Activated CD4-positive, alpha-beta T cell treated with anti-CD3 and anti-CD28 coated beads, Interleukin-2, amount 10 ng/mL, durations not matched to agents 7 days and 5 days (primary cell): ENCODE data around the gene TBC1D14. TPM values are rescaled to one million over a fixed set of nuclear protein-coding genes. Genes with fewer than 3 reads are reported as not detected.

ENCODE experiments used
- CTCF ChIA-PET: fragments of 350-600 bp; sonication (Branson Sonifier 250); formaldehyde crosslinking; loops from one replicate; lab custom pipeline; 2021; ENCODE audit warnings: antibody characterized with exemption; lab: Charles Lee
- POLR2A ChIA-PET: fragments of 350-600 bp; sonication (Branson Sonifier 250); formaldehyde crosslinking; loops from one replicate; lab custom pipeline; 2021; ENCODE audit warnings: antibody characterized with exemption; lab: Charles Lee
- DNase-seq: peaks from one replicate; pipeline ENCODE4 v3.0.0-alpha.2; 2020
- H3K27ac Mint-ChIP-seq: one replicate; pipeline ENCODE4 v1.8.0; 2021; ENCODE audit warnings: mild to moderate bottlenecking, moderate library complexity, mixed read lengths
- H3K27me3 Mint-ChIP-seq: one replicate; pipeline ENCODE4 v1.8.0; 2021; ENCODE audit warnings: mixed read lengths
- H3K36me3 Mint-ChIP-seq: one replicate; pipeline ENCODE4 v1.8.0; 2021; ENCODE audit warnings: low read depth, mixed read lengths
- H3K4me1 Mint-ChIP-seq: one replicate; pipeline ENCODE4 v1.8.0; 2021; ENCODE audit warnings: mixed read lengths
- H3K4me3 Mint-ChIP-seq: one replicate; pipeline ENCODE4 v1.8.0; 2021; ENCODE audit warnings: mild to moderate bottlenecking, moderate library complexity, mixed read lengths
- H3K9me3 Mint-ChIP-seq: one replicate; pipeline ENCODE4 v1.8.0; 2021; ENCODE audit warnings: mixed read lengths
- total RNA-seq, 2 experiments: library from RNA; stranded (reverse); gene quantifications; one replicate each; pipeline ENCODE4 v1.2.3, GENCODE V29; 2021

Gene TBC1D14
- total RNA-seq, 2 experiments from 2014 or later = 50.1 to 50.2 TPM

- Mint-ChIP-seq H3K27me3 (no peaks in the 10 kb centered on the region), H3K9me3 (no peaks in the 10 kb centered on the region), H3K4me3 (no peak overlapping the region), H3K36me3 (peaks cover 14% of the 10 kb centered on the region), H3K27ac (no peak overlapping the region), H3K4me1 (peaks cover 1% of the 10 kb centered on the region)
- ChIA-PET POLR2A (no interaction called here), CTCF (no interaction called here)
- no peak for DNase-seq
Observed at GRCh38 chr4:7019367-7019766, 109.7 kb downstream of the TBC1D14 start.

DNA sequence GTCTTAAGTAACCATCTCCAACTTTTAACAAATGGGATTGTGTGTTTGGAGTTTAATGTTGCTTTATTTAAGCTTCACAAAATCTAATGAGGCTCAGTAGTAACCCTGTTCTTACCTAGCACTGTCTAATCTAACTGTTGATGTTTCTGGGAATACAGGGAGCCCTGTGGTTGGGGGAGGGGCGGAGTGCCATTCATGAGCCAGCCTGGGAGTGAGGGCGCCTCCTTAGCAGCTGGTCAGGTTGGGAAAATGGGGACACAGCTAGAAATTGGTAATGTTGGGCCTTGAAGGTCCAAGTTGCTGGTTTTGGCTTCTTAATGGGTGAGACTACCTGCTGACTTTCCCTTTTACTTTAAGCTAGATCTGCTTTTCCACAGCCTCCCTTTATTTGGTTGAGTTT is 110.7 kb downstream of the TBC1D14 start:
- Mint-ChIP-seq H3K4me1 (no peaks in the 10 kb centered on the region), H3K27me3 (no peaks in the 10 kb centered on the region), H3K9me3 (no peaks in the 10 kb centered on the region), H3K36me3 (peaks cover 8% of the 10 kb centered on the region), H3K4me3 (no peak overlapping the region), H3K27ac (no peak overlapping the region)
- ChIA-PET CTCF (interaction anchor here (1.2 kb wide), 1 partner anchor 36 kb away, joined by 4 read pairs; no protein-coding TSS in a partner anchor), POLR2A (no interaction called here)
- DNase-seq = no peak

GRCh38 chr4:7020856-7021255 is 111.2 kb downstream of the TBC1D14 start:
- no peak overlapping the region for H3K27ac Mint-ChIP-seq
- H3K36me3 Mint-ChIP-seq = peaks cover 6% of the 10 kb centered on the region
- ChIA-PET POLR2A (no interaction called here), CTCF (interaction anchor here (1.2 kb wide), 1 partner anchor 35 kb away, joined by 4 read pairs; no protein-coding TSS in a partner anchor)
- no peaks in the 10 kb centered on the region for H3K27me3 Mint-ChIP-seq
- H3K9me3 Mint-ChIP-seq = no peaks in the 10 kb centered on the region
- DNase-seq = no peak
- no peak overlapping the region for H3K4me3 Mint-ChIP-seq
- no peaks in the 10 kb centered on the region for H3K4me1 Mint-ChIP-seq

DNA sequence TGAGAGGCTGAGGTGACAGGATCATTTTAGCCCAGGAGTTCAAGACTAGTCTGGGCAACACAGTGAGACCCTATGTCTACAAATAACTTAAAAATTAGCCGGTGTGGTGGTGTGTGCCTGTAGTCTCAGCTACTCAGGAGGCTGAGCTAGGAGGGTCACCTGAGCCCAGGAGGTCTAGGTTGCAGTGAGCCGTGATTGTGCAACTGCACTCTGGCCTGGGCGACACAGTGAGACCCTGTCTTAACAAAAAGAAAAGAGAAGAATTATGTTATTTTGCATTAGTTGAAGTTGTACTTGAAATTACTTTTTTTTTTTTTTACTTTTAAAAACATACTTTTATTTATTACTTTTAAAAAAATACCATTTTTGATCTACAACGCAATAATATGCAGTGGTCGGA is 111.7 kb downstream of the TBC1D14 start:
- no peaks in the 10 kb centered on the region for H3K4me1 Mint-ChIP-seq
- DNase-seq = no peak
- no peaks in the 10 kb centered on the region for H3K27me3 Mint-ChIP-seq
- H3K36me3 Mint-ChIP-seq = peaks cover 9% of the 10 kb centered on the region
- H3K27ac Mint-ChIP-seq = no peak overlapping the region
- CTCF ChIA-PET = interaction anchor here (1.2 kb wide), 2 partner anchors 17 to 34 kb away, joined by 3 to 4 read pairs; no protein-coding TSS in a partner anchor
- POLR2A ChIA-PET = no interaction called here
- H3K9me3 Mint-ChIP-seq = no peaks in the 10 kb centered on the region
- H3K4me3 Mint-ChIP-seq = no peak overlapping the region

GRCh38 chr4:7021930-7022664 is 112.5 kb downstream of the TBC1D14 start:
- no peak overlapping the region for H3K27ac Mint-ChIP-seq
- H3K36me3 Mint-ChIP-seq = peaks cover 10% of the 10 kb centered on the region
- H3K4me1 Mint-ChIP-seq = no peaks in the 10 kb centered on the region
- no peak overlapping the region for H3K4me3 Mint-ChIP-seq
- no peaks in the 10 kb centered on the region for H3K9me3 Mint-ChIP-seq
- H3K27me3 Mint-ChIP-seq = no peaks in the 10 kb centered on the region
- DNase-seq = no peak
- CTCF ChIA-PET = interaction anchor here (1.2 to 1.4 kb wide), 2 partner anchors 16 to 21 kb away, joined by 3 to 4 read pairs; partner anchors contain the start of gene TADA2B
- POLR2A ChIA-PET = no interaction called here

- H3K9me3 Mint-ChIP-seq = no peaks in the 10 kb centered on the region
- peaks cover 18% of the 10 kb centered on the region for H3K36me3 Mint-ChIP-seq
- H3K4me1 Mint-ChIP-seq = peaks cover 3% of the 10 kb centered on the region
- H3K27me3 Mint-ChIP-seq = no peaks in the 10 kb centered on the region
- CTCF ChIA-PET = interaction anchor here (1.4 kb wide), 2 partner anchors 19 to 39 kb away, joined by 4 read pairs; partner anchors contain the start of gene TADA2B
- no peak overlapping the region for H3K4me3 Mint-ChIP-seq
- POLR2A ChIA-PET = no interaction called here
- no peak overlapping the region for H3K27ac Mint-ChIP-seq
- DNase-seq = no peak
Observed at GRCh38 chr4:7023486-7023885, 113.9 kb downstream of the TBC1D14 start.

DNA sequence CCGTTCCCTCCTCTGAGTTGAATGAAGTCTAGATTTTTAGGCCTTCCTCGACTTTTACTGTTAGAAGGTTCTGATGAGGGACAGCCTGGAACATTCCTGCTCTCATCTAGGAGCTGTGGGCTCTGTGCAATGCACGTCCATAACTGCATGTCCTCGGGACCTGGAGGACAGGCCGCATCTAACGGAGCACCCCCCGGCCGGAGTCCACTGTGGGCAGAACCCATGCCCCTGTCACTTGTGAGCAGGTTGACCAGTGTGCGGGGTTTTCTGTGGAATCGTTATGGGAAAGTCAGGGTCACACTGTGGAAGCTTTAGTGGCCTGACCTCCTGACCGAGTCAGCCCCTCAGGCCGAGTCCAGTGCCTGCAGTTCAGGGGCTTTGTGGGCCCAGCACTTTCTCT is 114.3 kb downstream of the TBC1D14 start:
- CTCF ChIA-PET = interaction anchor here (1.4 kb wide), 2 partner anchors 19 to 38 kb away, joined by 4 read pairs; partner anchors contain the start of gene TADA2B
- POLR2A ChIA-PET = no interaction called here

GRCh38 chr4:7024336-7024890 is 114.8 kb downstream of the TBC1D14 start:
- Mint-ChIP-seq H3K27me3 (no peaks in the 10 kb centered on the region), H3K36me3 (peaks cover 22% of the 10 kb centered on the region), H3K4me3 (no peak overlapping the region), H3K27ac (no peak overlapping the region), H3K9me3 (no peaks in the 10 kb centered on the region), H3K4me1 (peaks cover 3% of the 10 kb centered on the region)
- DNase-seq = no peak
- POLR2A ChIA-PET = no interaction called here
- CTCF ChIA-PET = interaction anchor here (1.1 to 1.4 kb wide), 2 partner anchors 19 to 38 kb away, joined by 3 to 4 read pairs; partner anchors contain the start of gene TADA2B

More for the DNA sequence above, 114.3 kb downstream of the TBC1D14 start:
- Mint-ChIP-seq H3K27me3 (no peaks in the 10 kb centered on the region), H3K4me3 (no peak overlapping the region), H3K9me3 (no peaks in the 10 kb centered on the region), H3K36me3 (peaks cover 21% of the 10 kb centered on the region), H3K27ac (no peak overlapping the region), H3K4me1 (peaks cover 3% of the 10 kb centered on the region)
- DNase-seq = no peak

DNA sequence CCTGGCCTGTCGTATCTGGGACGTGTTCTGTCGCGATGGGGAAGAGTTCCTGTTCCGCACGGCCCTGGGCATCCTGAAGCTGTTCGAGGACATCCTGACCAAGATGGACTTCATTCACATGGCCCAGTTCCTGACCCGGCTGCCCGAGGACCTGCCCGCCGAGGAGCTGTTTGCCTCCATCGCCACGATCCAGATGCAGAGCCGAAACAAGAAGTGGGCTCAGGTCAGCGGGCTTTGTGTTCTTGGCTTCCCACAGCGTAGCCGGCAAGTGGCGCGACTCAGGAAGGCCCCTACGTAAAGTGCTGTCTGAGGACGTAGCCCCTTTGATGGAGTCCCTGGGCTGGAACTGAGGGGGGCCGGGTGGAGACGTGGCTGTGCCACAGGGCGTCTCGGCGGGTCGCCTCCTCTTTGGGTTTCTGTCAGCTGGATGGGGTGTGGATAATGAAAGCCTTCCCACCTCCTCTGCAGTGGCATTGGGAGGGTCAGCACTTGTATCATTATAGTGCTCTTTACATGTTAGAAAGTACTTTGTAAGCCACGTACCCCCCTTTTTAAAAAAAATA is 115.5 kb downstream of the TBC1D14 start:
- Mint-ChIP-seq H3K36me3 (peaks cover 22% of the 10 kb centered on the region), H3K27me3 (no peaks in the 10 kb centered on the region), H3K4me3 (no peak overlapping the region), H3K27ac (no peak overlapping the region), H3K4me1 (peaks cover 3% of the 10 kb centered on the region), H3K9me3 (no peaks in the 10 kb centered on the region)
- ChIA-PET POLR2A (no interaction called here), CTCF (interaction anchor here (1.1 to 1.4 kb wide), 2 partner anchors 18 to 37 kb away, joined by 3 to 4 read pairs; partner anchors contain the start of gene TADA2B)
- no peak for DNase-seq

DNA sequence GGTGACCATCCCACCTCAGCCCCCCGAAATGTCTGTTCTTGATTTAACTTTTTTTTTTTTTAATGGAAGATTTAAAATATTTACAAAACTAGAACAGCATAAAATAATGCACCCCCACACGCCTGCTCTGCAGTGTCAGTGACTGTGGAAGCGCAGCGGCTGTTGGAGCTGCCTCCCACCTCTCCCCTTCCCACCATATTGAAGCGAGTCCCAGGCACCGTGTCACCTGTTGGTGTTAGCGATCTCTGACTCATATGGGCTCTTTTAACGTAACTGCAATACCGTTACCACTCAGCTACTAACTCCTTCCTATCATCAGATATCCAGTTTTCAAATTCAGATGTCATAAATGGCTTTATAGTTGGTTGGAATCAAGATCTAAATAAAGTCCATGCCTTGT is 116.5 kb downstream of the TBC1D14 start:
- DNase-seq = no peak
- CTCF ChIA-PET = no interaction called here
- no peaks in the 10 kb centered on the region for H3K9me3 Mint-ChIP-seq
- no peak overlapping the region for H3K4me3 Mint-ChIP-seq
- H3K36me3 Mint-ChIP-seq = peaks cover 27% of the 10 kb centered on the region
- POLR2A ChIA-PET = no interaction called here
- no peak overlapping the region for H3K27ac Mint-ChIP-seq
- H3K4me1 Mint-ChIP-seq = peaks cover 3% of the 10 kb centered on the region
- H3K27me3 Mint-ChIP-seq = no peaks in the 10 kb centered on the region

DNA sequence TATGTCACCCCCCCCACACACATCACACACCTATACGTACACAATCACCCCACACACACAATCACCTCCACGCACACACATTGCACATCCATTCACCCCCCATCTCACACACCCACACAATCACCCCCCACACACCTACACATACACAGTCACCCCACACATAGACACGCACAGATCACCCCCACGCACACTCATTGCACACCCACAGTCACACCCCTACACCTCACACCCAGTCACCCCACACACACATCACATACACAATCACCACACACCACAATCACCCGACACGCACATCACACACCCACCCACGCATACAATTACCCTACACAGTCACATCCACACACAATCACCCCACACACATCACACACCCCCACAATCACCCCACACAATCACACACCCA is 117.7 kb downstream of the TBC1D14 start:
- H3K4me1 Mint-ChIP-seq = peaks cover 3% of the 10 kb centered on the region
- ChIA-PET CTCF (no interaction called here), POLR2A (no interaction called here)
- H3K9me3 Mint-ChIP-seq = no peaks in the 10 kb centered on the region
- peaks cover 30% of the 10 kb centered on the region for H3K36me3 Mint-ChIP-seq
- H3K27me3 Mint-ChIP-seq = no peaks in the 10 kb centered on the region
- no peak overlapping the region for H3K4me3 Mint-ChIP-seq
- DNase-seq = no peak
- no peak overlapping the region for H3K27ac Mint-ChIP-seq

GRCh38 chr4:7027913-7028312 is 118.3 kb downstream of the TBC1D14 start:
- POLR2A ChIA-PET = no interaction called here
- Mint-ChIP-seq H3K27ac (no peak overlapping the region), H3K4me1 (peaks cover 3% of the 10 kb centered on the region), H3K9me3 (no peaks in the 10 kb centered on the region), H3K4me3 (no peak overlapping the region), H3K27me3 (no peaks in the 10 kb centered on the region), H3K36me3 (peaks cover 33% of the 10 kb centered on the region)
- no peak for DNase-seq
- CTCF ChIA-PET = no interaction called here

- no peak overlapping the region for H3K27ac Mint-ChIP-seq
- POLR2A ChIA-PET = no interaction called here
- H3K27me3 Mint-ChIP-seq = no peaks in the 10 kb centered on the region
- H3K4me1 Mint-ChIP-seq = peaks cover 3% of the 10 kb centered on the region
- no peak for DNase-seq
- no peaks in the 10 kb centered on the region for H3K9me3 Mint-ChIP-seq
- CTCF ChIA-PET = interaction anchor here (0.6 kb wide), 1 partner anchor 122 kb away, joined by 3 read pairs; no protein-coding TSS in a partner anchor
- H3K4me3 Mint-ChIP-seq = no peak overlapping the region
- H3K36me3 Mint-ChIP-seq = peaks cover 30% of the 10 kb centered on the region
Observed at GRCh38 chr4:7029212-7029611, 119.6 kb downstream of the TBC1D14 start.
